Measurements from ENCODE around the gene MTMR12. TPM values are rescaled to one million over a fixed set of nuclear protein-coding genes. Genes with fewer than 3 reads are reported as not detected.
"Not testable (repeated sequence)": the region's sequence is repeated elsewhere in the genome, so short reads cannot be mapped to it uniquely, and the experiment has no call there.

The MTMR12 gene
- total and polyA plus RNA-seq, 2 donors from 2014 or later, result 9.3 to 52.8 TPM

GRCh38 chr5:32282633-32283032 is 30.1 kb downstream of the MTMR12 start:
- no peak overlapping the region for H3K27ac ChIP-seq (ENCODE audit: low read depth in 2 of 2, low read length in 2 of 2)
- H3K9ac ChIP-seq (ENCODE audit: low read length in 3 of 3), result no peak overlapping the region
- FAIRE-seq (no peak), DNase-seq (no peak)
- TF ChIP-seq CTCF (IDR thresholded peaks at IDR 0.05; ENCODE audit: borderline replicate concordance, extremely low read depth, insufficient read depth), result no peak
- H3K4me1 ChIP-seq (ENCODE audit: control insufficient read depth in 2 of 3, insufficient read depth in 2 of 3, low read depth in 1 of 3, low read length in 3 of 3), result peaks cover 0 to 30% (median 5%) of the 10 kb centered on the region in 3 donors
- H3K27me3 ChIP-seq (ENCODE audit: control insufficient read depth, insufficient read depth, low read length), result no peaks in the 10 kb centered on the region
- no peaks in the 10 kb centered on the region for H3K9me3 ChIP-seq (ENCODE audit: control insufficient read depth in 2 of 3, insufficient read depth in 1 of 3, low read length in 3 of 3)
- no peaks in the 10 kb centered on the region for H3K36me3 ChIP-seq (ENCODE audit: control insufficient read depth in 2 of 3, insufficient read depth in 3 of 3, low read length in 3 of 3)
- intact Hi-C loops (cut with DNase I), result no loop called here
- H3K4me3 ChIP-seq (ENCODE audit: low read length in 3 of 3), result no peak overlapping the region

- H3K9ac ChIP-seq (ENCODE audit: low read length in 3 of 3); H3K27me3 ChIP-seq (ENCODE audit: control insufficient read depth, insufficient read depth, low read length); H3K4me3 ChIP-seq (ENCODE audit: low read length in 3 of 3); H3K9me3 ChIP-seq (ENCODE audit: control insufficient read depth in 2 of 3, insufficient read depth in 1 of 3, low read length in 3 of 3); H3K36me3 ChIP-seq (ENCODE audit: control insufficient read depth in 2 of 3, insufficient read depth in 3 of 3, low read length in 3 of 3); FAIRE-seq; intact Hi-C loops (cut with DNase I); H3K27ac ChIP-seq (ENCODE audit: low read depth in 2 of 2, low read length in 2 of 2): not testable (repeated sequence)
- peaks cover 0 to 30% (median 5%) of the 10 kb centered on the region in 3 donors for H3K4me1 ChIP-seq (ENCODE audit: control insufficient read depth in 2 of 3, insufficient read depth in 2 of 3, low read depth in 1 of 3, low read length in 3 of 3)
- peak in 1 of 5 donors; percentile 79 for DNase-seq
Measured at GRCh38 chr5:32281378-32282133, 31.2 kb downstream of the MTMR12 start.

- no peak overlapping the region for H3K27ac ChIP-seq (ENCODE audit: low read depth in 2 of 2, low read length in 2 of 2)
- FAIRE-seq, result no peak
- no peaks in the 10 kb centered on the region for H3K36me3 ChIP-seq (ENCODE audit: control insufficient read depth in 2 of 3, insufficient read depth in 3 of 3, low read length in 3 of 3)
- H3K4me1 ChIP-seq (ENCODE audit: control insufficient read depth in 2 of 3, insufficient read depth in 2 of 3, low read depth in 1 of 3, low read length in 3 of 3), result peaks cover 0 to 35% (median 11%) of the 10 kb centered on the region in 3 donors
- H3K27me3 ChIP-seq (ENCODE audit: control insufficient read depth, insufficient read depth, low read length), result no peaks in the 10 kb centered on the region
- no peak overlapping the region for H3K9ac ChIP-seq (ENCODE audit: low read length in 3 of 3)
- H3K4me3 ChIP-seq (ENCODE audit: low read length in 3 of 3), result no peak overlapping the region
- DNase-seq, result no peak
- intact Hi-C loops (cut with DNase I), result no loop called here
- no peaks in the 10 kb centered on the region for H3K9me3 ChIP-seq (ENCODE audit: control insufficient read depth in 2 of 3, insufficient read depth in 1 of 3, low read length in 3 of 3)
- TF ChIP-seq CTCF (IDR thresholded peaks at IDR 0.05; ENCODE audit: borderline replicate concordance, extremely low read depth, insufficient read depth), result no peak
Measured at GRCh38 chr5:32280656-32281081, 32.1 kb downstream of the MTMR12 start.

GRCh38 chr5:32279786-32280185 is 33.0 kb downstream of the MTMR12 start:
- DNase-seq (no peak), FAIRE-seq (no peak)
- H3K27me3 ChIP-seq (ENCODE audit: control insufficient read depth, insufficient read depth, low read length), result no peaks in the 10 kb centered on the region
- no peak for TF ChIP-seq CTCF (IDR thresholded peaks at IDR 0.05; ENCODE audit: borderline replicate concordance, extremely low read depth, insufficient read depth)
- H3K9me3 ChIP-seq (ENCODE audit: control insufficient read depth in 2 of 3, insufficient read depth in 1 of 3, low read length in 3 of 3), result no peaks in the 10 kb centered on the region
- intact Hi-C loops (cut with DNase I), result no loop called here
- H3K9ac ChIP-seq (ENCODE audit: low read length in 3 of 3), result no peak overlapping the region
- no peaks in the 10 kb centered on the region for H3K36me3 ChIP-seq (ENCODE audit: control insufficient read depth in 2 of 3, insufficient read depth in 3 of 3, low read length in 3 of 3)
- no peak overlapping the region for H3K27ac ChIP-seq (ENCODE audit: low read depth in 2 of 2, low read length in 2 of 2)
- H3K4me3 ChIP-seq (ENCODE audit: low read length in 3 of 3), result no peak overlapping the region
- peaks cover 0 to 43% (median 17%) of the 10 kb centered on the region in 3 donors for H3K4me1 ChIP-seq (ENCODE audit: control insufficient read depth in 2 of 3, insufficient read depth in 2 of 3, low read depth in 1 of 3, low read length in 3 of 3)

Measured in kidney (tissue), 14 donors.